HepG2 (cell line): ENCODE data around the gene ZNF367. TPM values are rescaled to one million over a fixed set of nuclear protein-coding genes. Genes with fewer than 3 reads are reported as not detected.

Source experiments
- ARID4A ChIP-seq: sonication (generic); formaldehyde crosslinking; IDR thresholded peaks from 2 replicates; pipeline ENCODE4 v1.5.0; 2020; ENCODE audit warnings: mild to moderate bottlenecking, missing genetic modification reagents, borderline replicate concordance
- BORCS8-MEF2B ChIP-seq: sonication (generic); formaldehyde crosslinking; IDR thresholded peaks from 2 replicates; pipeline ENCODE4 v1.8.0; 2022; ENCODE audit warnings: mild to moderate bottlenecking, missing genetic modification reagents
- BRCA1 ChIP-seq: sonication (generic); formaldehyde crosslinking; IDR thresholded peaks from 2 replicates; pipeline ENCODE4 v1.4.0; 2020; ENCODE audit warnings: missing genetic modification reagents
- EZH2 ChIP-seq: conservative IDR thresholded peaks from 2 replicates; pipeline ENCODE4 v1.6.1; 2012; ENCODE audit warnings: mild to moderate bottlenecking, low read depth, low read length, moderate library complexity
- FOXO1 ChIP-seq: sonication (generic); formaldehyde crosslinking; IDR thresholded peaks from 2 replicates; pipeline ENCODE4 v1.4.0; 2020; ENCODE audit warnings: missing genetic modification reagents
- KAT7 ChIP-seq: IDR thresholded peaks from 2 replicates; pipeline ENCODE4 v1.6.1; 2018; ENCODE audit warnings: borderline replicate concordance, missing compliant biosample characterization
- KDM4B ChIP-seq: sonication (generic); formaldehyde crosslinking; IDR thresholded peaks from 2 replicates; pipeline ENCODE4 v1.4.0; 2020; ENCODE audit warnings: missing genetic modification reagents
- KLF11 ChIP-seq: IDR thresholded peaks from 2 replicates; pipeline ENCODE4 v1.6.1; 2016; ENCODE audit warnings: missing compliant biosample characterization
- NCOA1 ChIP-seq: sonication (generic); formaldehyde crosslinking; IDR thresholded peaks from 2 replicates; pipeline ENCODE4 v1.9.0; 2021; ENCODE audit warnings: missing genetic modification reagents
- PHB2 ChIP-seq: fragments of 450-650 bp; IDR thresholded peaks from 2 replicates; pipeline ENCODE4 v1.6.1; 2018; ENCODE audit not compliant: partially characterized antibody
- PHF5A ChIP-seq: IDR thresholded peaks from one replicate; pipeline ENCODE4 v1.6.1; 2018; ENCODE audit warnings: low read depth, missing genetic modification reagents; ENCODE audit not compliant: unreplicated experiment
- TBL1XR1 ChIP-seq: fragments of 150-350 bp; IDR thresholded peaks from 2 replicates; pipeline ENCODE4 v1.6.1; 2014; ENCODE audit warnings: borderline replicate concordance, low read length; ENCODE audit not compliant: partially characterized antibody
- ZKSCAN1 ChIP-seq: fragments of 150-350 bp; IDR thresholded peaks from 2 replicates; pipeline ENCODE4 v1.6.1; 2014; ENCODE audit warnings: low read length
- ZNF251 ChIP-seq: sonication (generic); formaldehyde crosslinking; IDR thresholded peaks from 2 replicates; pipeline ENCODE4 v1.9.0; 2021; ENCODE audit warnings: mild to moderate bottlenecking, missing genetic modification reagents
- ZNF414 ChIP-seq: sonication (generic); formaldehyde crosslinking; IDR thresholded peaks from 2 replicates; pipeline ENCODE4 v1.5.0; 2020; ENCODE audit warnings: missing genetic modification reagents
- ZNF569 ChIP-seq: sonication (generic); formaldehyde crosslinking; IDR thresholded peaks from 2 replicates; pipeline ENCODE4 v1.5.0; 2020; ENCODE audit warnings: mild to moderate bottlenecking, missing genetic modification reagents, moderate library complexity, borderline replicate concordance
- polyA plus RNA-seq, 8 experiments: library from polyadenylated mRNA; depleted of rRNA in 3 of 8; stranded (reverse) in 7 of 8; unstranded in 1 of 8; fragments of >200 nt; fragmentation: Illumina TruSeq in 4 of 8; extraction: Trizol in 4 of 8; gene quantifications; 2 replicates each; pipeline versions ENCODE4 v1.2.1 to v1.2.3, GENCODE V29; 2011 to 2016; ENCODE audit warnings: low read depth in 4 of 8, missing spikeins in 1 of 8, mixed read lengths in 1 of 8; ENCODE audit not compliant: insufficient read depth in 1 of 8
- total RNA-seq, 5 experiments: library from RNA; depleted of rRNA; stranded (reverse); fragments of >200 nt; fragmentation: Illumina TruSeq; extraction: Trizol; gene quantifications; 2 replicates each; pipeline ENCODE4 v1.2.3, GENCODE V29; 2016; ENCODE audit warnings: low read depth in 1 of 5
- TF ChIP-seq, protein P1 (sequence below): sonication (generic); formaldehyde crosslinking; IDR thresholded peaks from 2 replicates; pipeline ENCODE4 v1.4.0; 2020; ENCODE audit warnings: missing genetic modification reagents
- TF ChIP-seq, protein P2 (sequence below): sonication (generic); formaldehyde crosslinking; IDR thresholded peaks from 2 replicates; pipeline ENCODE4 v1.9.0; 2021; ENCODE audit warnings: missing genetic modification reagents, borderline replicate concordance
- TF ChIP-seq, protein P3 (sequence below): sonication (generic); formaldehyde crosslinking; IDR thresholded peaks from 2 replicates; pipeline ENCODE4 v1.5.0; 2020; ENCODE audit warnings: missing genetic modification reagents, mild to moderate bottlenecking, borderline replicate concordance

Gene ZNF367
- total and polyA plus RNA-seq, 2 of the 13 experiments (the other 11 are each of a cell fraction or from before 2014, with no cell fraction given): 2.9 to 7.7 TPM

DNA sequence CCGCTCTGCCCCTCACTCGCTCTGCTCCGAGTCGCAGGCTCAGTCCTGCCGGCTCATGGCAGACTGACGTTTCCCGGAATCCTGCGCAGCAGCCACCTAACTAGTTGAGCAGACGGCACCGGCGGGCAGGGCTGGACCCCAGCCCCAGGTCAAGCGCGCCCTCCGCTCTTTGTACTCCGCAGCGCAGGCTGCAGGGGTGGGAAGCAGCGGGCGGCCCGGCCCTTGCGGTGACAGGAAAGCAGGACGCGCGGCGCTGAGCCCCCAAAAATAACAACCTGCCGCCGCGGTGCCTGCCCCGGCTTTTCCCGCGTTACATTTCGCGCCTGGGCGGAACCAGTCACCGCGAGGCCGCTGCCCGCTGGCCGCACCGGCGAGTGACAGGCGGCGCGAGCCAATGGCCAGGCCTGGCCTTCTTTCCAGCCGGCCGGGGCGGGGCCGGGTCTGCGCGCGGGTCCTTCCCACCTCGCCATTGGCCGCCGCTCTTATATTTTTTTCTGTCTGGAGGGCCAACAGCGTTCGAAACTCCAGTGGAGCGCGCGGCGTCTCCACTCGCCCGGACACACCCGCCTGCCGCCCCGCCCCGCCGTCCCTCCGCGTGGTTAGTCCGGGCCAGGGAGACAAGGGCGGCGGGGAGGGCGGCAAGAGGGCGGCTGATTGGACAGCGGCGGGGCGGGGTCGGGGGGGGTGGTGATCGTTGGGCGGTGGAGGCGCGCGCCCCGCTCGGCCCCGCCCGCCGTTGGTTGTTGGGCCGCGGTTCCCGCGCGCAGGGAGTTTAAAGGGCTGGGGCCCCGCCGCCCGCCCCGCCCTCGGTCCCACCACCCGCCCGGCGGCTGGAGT, at the start of gene ZNF367 (continued):
- TF ChIP-seq ZKSCAN1 (no peak), EZH2 (no peak), ZNF251 (CRISPR knock-in tag) (no peak), KAT7 (CRISPR knock-in tag) (no peak), ZNF569 (CRISPR knock-in tag) (peak; percentile 23; the same call in 1 of the 2 replicates), BORCS8-MEF2B (CRISPR knock-in tag) (peak; percentile 95), ARID4A (CRISPR knock-in tag) (peak; percentile 97), NCOA1 (CRISPR knock-in tag) (peak; percentile 76; the same call in 1 of the 2 replicates), PHB2 (no peak), KDM4B (CRISPR knock-in tag) (no peak), FOXO1 (CRISPR knock-in tag) (no peak), PHF5A (CRISPR knock-in tag) (peak; percentile 28), BRCA1 (CRISPR knock-in tag) (peak; percentile 51; the same call in 1 of the 2 replicates), TBL1XR1 (no peak), ZNF414 (CRISPR knock-in tag) (no peak), KLF11 (CRISPR knock-in tag) (no peak)
- TF ChIP-seq, protein P1, sequence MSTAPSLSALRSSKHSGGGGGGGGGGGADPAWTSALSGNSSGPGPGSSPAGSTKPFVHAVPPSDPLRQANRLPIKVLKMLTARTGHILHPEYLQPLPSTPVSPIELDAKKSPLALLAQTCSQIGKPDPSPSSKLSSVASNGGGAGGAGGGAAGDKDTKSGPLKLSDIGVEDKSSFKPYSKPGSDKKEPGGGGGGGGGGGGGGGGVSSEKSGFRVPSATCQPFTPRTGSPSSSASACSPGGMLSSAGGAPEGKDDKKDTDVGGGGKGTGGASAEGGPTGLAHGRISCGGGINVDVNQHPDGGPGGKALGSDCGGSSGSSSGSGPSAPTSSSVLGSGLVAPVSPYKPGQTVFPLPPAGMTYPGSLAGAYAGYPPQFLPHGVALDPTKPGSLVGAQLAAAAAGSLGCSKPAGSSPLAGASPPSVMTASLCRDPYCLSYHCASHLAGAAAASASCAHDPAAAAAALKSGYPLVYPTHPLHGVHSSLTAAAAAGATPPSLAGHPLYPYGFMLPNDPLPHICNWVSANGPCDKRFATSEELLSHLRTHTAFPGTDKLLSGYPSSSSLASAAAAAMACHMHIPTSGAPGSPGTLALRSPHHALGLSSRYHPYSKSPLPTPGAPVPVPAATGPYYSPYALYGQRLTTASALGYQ (CRISPR knock-in tag): peak; percentile 52; the same call in 1 of the 2 replicates
- TF ChIP-seq, protein P2, sequence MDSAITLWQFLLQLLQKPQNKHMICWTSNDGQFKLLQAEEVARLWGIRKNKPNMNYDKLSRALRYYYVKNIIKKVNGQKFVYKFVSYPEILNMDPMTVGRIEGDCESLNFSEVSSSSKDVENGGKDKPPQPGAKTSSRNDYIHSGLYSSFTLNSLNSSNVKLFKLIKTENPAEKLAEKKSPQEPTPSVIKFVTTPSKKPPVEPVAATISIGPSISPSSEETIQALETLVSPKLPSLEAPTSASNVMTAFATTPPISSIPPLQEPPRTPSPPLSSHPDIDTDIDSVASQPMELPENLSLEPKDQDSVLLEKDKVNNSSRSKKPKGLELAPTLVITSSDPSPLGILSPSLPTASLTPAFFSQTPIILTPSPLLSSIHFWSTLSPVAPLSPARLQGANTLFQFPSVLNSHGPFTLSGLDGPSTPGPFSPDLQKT: no peak
- TF ChIP-seq, protein P3, sequence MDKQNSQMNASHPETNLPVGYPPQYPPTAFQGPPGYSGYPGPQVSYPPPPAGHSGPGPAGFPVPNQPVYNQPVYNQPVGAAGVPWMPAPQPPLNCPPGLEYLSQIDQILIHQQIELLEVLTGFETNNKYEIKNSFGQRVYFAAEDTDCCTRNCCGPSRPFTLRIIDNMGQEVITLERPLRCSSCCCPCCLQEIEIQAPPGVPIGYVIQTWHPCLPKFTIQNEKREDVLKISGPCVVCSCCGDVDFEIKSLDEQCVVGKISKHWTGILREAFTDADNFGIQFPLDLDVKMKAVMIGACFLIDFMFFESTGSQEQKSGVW (CRISPR knock-in tag): no peak; the same call in 1 of the 2 replicates
